Neural progenitor cell (in vitro differentiated cells): Measurements from ENCODE around the gene C1RL. TPM values are rescaled to one million over a fixed set of nuclear protein-coding genes. Genes with fewer than 3 reads are reported as not detected.

Source experiments
- DNase-seq: peaks from one replicate; pipeline ENCODE4 v3.0.0-alpha.2; 2016; ENCODE audit warnings: low spot score
- H2AFZ ChIP-seq: fragments of 200-600 bp; sonication (generic); replicated peaks from 2 replicates; pipeline ENCODE4 v1.6.1; 2016; ENCODE audit warnings: antibody characterized with exemption
- H3F3A ChIP-seq: fragments of 200-600 bp; sonication (generic); 2 replicates; pipeline ENCODE4 v1.6.1; 2016; ENCODE audit warnings: antibody characterized with exemption, low read depth
- H3K27ac ChIP-seq: fragments of 200-600 bp; sonication (generic); 2 replicates; pipeline ENCODE4 v1.5.1; 2016; ENCODE audit warnings: mild to moderate bottlenecking
- H3K27me3 ChIP-seq: fragments of 200-600 bp; sonication (generic); 2 replicates; pipeline ENCODE4 v1.6.1; 2016; ENCODE audit warnings: mild to moderate bottlenecking, moderate library complexity
- H3K36me3 ChIP-seq: fragments of 200-600 bp; sonication (generic); 2 replicates; pipeline ENCODE4 v1.5.1; 2016
- H3K4me1 ChIP-seq: fragments of 200-600 bp; sonication (generic); 2 replicates; pipeline ENCODE4 v1.6.1; 2016; ENCODE audit warnings: mixed run types
- H3K4me2 ChIP-seq: fragments of 200-600 bp; sonication (generic); 2 replicates; pipeline ENCODE4 v1.6.1; 2016
- H3K4me3 ChIP-seq: fragments of 200-600 bp; sonication (generic); 2 replicates; pipeline ENCODE4 v1.5.1; 2016
- H3K79me2 ChIP-seq: fragments of 200-600 bp; sonication (generic); 2 replicates; pipeline ENCODE4 v1.6.1; 2016; ENCODE audit warnings: low read depth
- H3K9ac ChIP-seq: fragments of 200-600 bp; sonication (generic); 2 replicates; pipeline ENCODE4 v1.6.1; 2016
- H3K9me3 ChIP-seq: fragments of 200-600 bp; sonication (generic); 2 replicates; pipeline ENCODE4 v1.5.1; 2016; ENCODE audit warnings: low read depth
- H4K20me1 ChIP-seq: fragments of 200-600 bp; sonication (generic); 2 replicates; pipeline ENCODE4 v1.6.1; 2016; ENCODE audit warnings: low read depth
- H3K27ac Mint-ChIP-seq: 3 replicates; pipeline ENCODE4 v1.8.0; 2021; ENCODE audit warnings: mixed read lengths
- H3K27me3 Mint-ChIP-seq: 2 replicates; pipeline ENCODE4 v1.8.0; 2022; ENCODE audit warnings: low read depth, mild to moderate bottlenecking, inconsistent platforms, moderate library complexity, mixed read lengths; ENCODE audit not compliant: insufficient read depth
- H3K36me3 Mint-ChIP-seq: 3 replicates; pipeline ENCODE4 v1.8.0; 2021; ENCODE audit warnings: mixed read lengths
- H3K4me1 Mint-ChIP-seq: 3 replicates; pipeline ENCODE4 v1.8.0; 2021; ENCODE audit warnings: mixed read lengths
- H3K4me3 Mint-ChIP-seq: 3 replicates; pipeline ENCODE4 v1.8.0; 2021; ENCODE audit warnings: mild to moderate bottlenecking, moderate library complexity, mixed read lengths
- H3K9me3 Mint-ChIP-seq: 3 replicates; pipeline ENCODE4 v1.8.0; 2020; ENCODE audit warnings: mixed read lengths
- EZH2 ChIP-seq: fragments of 200-600 bp; sonication (generic); IDR thresholded peaks from 2 replicates; pipeline ENCODE4 v1.6.1; 2017; ENCODE audit warnings: antibody characterized with exemption, mild to moderate bottlenecking, moderate library complexity
- EZH2phosphoT487 ChIP-seq: fragments of 200-600 bp; sonication (generic); IDR thresholded peaks from 2 replicates; pipeline ENCODE4 v1.6.1; 2017; ENCODE audit warnings: antibody characterized with exemption
- total RNA-seq: library from RNA; depleted of rRNA; stranded (reverse); fragments of >200 nt; gene quantifications from 2 replicates; pipeline ENCODE4 v1.2.3, GENCODE V29; 2015; ENCODE audit warnings: low replicate concordance
- TF ChIP-seq, protein P1 (sequence below): fragments of 200-600 bp; sonication (generic); IDR thresholded peaks from 2 replicates; pipeline ENCODE4 v1.5.1; 2017; ENCODE audit warnings: antibody characterized with exemption, mild to moderate bottlenecking

The C1RL gene
- total RNA-seq, 1 donor from 2014 or later = 32.2 TPM

GRCh38 chr12:7106082-7106481 is 2.9 kb downstream of the C1RL start:
- peaks cover 15% of the 10 kb centered on the region for H3K36me3 ChIP-seq
- no peak overlapping the region for H3K4me2 ChIP-seq
- H3K27me3 ChIP-seq = no peaks in the 10 kb centered on the region
- peaks cover 5% of the 10 kb centered on the region for H3F3A ChIP-seq
- no peak overlapping the region for H3K9ac ChIP-seq
- no peak for TF ChIP-seq EZH2
- TF ChIP-seq, protein P1, sequence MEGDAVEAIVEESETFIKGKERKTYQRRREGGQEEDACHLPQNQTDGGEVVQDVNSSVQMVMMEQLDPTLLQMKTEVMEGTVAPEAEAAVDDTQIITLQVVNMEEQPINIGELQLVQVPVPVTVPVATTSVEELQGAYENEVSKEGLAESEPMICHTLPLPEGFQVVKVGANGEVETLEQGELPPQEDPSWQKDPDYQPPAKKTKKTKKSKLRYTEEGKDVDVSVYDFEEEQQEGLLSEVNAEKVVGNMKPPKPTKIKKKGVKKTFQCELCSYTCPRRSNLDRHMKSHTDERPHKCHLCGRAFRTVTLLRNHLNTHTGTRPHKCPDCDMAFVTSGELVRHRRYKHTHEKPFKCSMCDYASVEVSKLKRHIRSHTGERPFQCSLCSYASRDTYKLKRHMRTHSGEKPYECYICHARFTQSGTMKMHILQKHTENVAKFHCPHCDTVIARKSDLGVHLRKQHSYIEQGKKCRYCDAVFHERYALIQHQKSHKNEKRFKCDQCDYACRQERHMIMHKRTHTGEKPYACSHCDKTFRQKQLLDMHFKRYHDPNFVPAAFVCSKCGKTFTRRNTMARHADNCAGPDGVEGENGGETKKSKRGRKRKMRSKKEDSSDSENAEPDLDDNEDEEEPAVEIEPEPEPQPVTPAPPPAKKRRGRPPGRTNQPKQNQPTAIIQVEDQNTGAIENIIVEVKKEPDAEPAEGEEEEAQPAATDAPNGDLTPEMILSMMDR = no peak
- no peak for TF ChIP-seq EZH2phosphoT487
- peaks cover 18% of the 10 kb centered on the region for H3K4me1 Mint-ChIP-seq
- H3K27me3 Mint-ChIP-seq = peaks cover 3% of the 10 kb centered on the region
- no peak overlapping the region for H3K27ac Mint-ChIP-seq
- H3K9me3 ChIP-seq = peaks cover 4% of the 10 kb centered on the region
- no peak overlapping the region for H3K4me3 ChIP-seq
- peaks cover 8% of the 10 kb centered on the region for H3K36me3 Mint-ChIP-seq
- no peak overlapping the region for H2AFZ ChIP-seq
- no peaks in the 10 kb centered on the region for H4K20me1 ChIP-seq
- peaks cover 9% of the 10 kb centered on the region for H3K79me2 ChIP-seq
- DNase-seq = no peak
- no peak overlapping the region for H3K4me3 Mint-ChIP-seq
- no peak overlapping the region for H3K27ac ChIP-seq
- H3K9me3 Mint-ChIP-seq = peaks cover 12% of the 10 kb centered on the region
- H3K4me1 ChIP-seq = no peaks in the 10 kb centered on the region

GRCh38 chr12:7103837-7104584 is 5.0 kb downstream of the C1RL start:
- peaks cover 5% of the 10 kb centered on the region for H3F3A ChIP-seq
- H3K4me2 ChIP-seq = no peak overlapping the region
- H3K79me2 ChIP-seq = peaks cover 9% of the 10 kb centered on the region
- H3K27me3 Mint-ChIP-seq = peaks cover 3% of the 10 kb centered on the region
- no peaks in the 10 kb centered on the region for H4K20me1 ChIP-seq
- H3K4me3 Mint-ChIP-seq = no peak overlapping the region
- no peaks in the 10 kb centered on the region for H3K27me3 ChIP-seq
- H3K36me3 ChIP-seq = peaks cover 15% of the 10 kb centered on the region
- H2AFZ ChIP-seq = no peak overlapping the region
- peaks cover 12% of the 10 kb centered on the region for H3K9me3 Mint-ChIP-seq
- H3K4me3 ChIP-seq = no peak overlapping the region
- H3K27ac Mint-ChIP-seq = no peak overlapping the region
- H3K9me3 ChIP-seq = peaks cover 4% of the 10 kb centered on the region
- no peak for DNase-seq
- H3K4me1 ChIP-seq = no peaks in the 10 kb centered on the region
- H3K4me1 Mint-ChIP-seq = peaks cover 12% of the 10 kb centered on the region
- no peak overlapping the region for H3K27ac ChIP-seq
- H3K9ac ChIP-seq = no peak overlapping the region
- H3K36me3 Mint-ChIP-seq = peaks cover 8% of the 10 kb centered on the region
- TF ChIP-seq EZH2 (no peak), EZH2phosphoT487 (no peak)
- TF ChIP-seq, protein P1 = no peak

DNA sequence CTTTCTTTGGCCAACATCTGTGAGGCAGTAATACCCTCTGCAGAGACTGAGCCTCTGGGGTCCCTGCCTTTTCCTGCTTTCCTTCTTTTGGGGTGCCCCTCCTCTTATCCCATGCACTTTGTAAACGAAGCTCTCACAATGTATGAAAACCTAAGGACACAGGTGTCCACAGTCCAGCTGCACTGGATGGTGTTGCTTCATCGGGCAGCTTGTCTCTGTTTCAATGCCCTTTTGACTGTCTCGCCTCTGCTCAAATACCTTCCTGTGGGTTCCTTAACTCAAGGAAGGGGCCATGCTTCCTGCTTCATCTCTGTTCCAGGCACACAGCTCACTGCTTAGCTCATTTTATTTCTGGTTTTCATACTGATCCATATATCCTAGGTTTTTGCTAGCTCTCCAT is 6.4 kb downstream of the C1RL start:
- no peaks in the 10 kb centered on the region for H4K20me1 ChIP-seq
- peaks cover 4% of the 10 kb centered on the region for H3K9me3 ChIP-seq
- no peaks in the 10 kb centered on the region for H3K27me3 ChIP-seq
- H2AFZ ChIP-seq = no peak overlapping the region
- no peak overlapping the region for H3K4me3 ChIP-seq
- H3K9ac ChIP-seq = no peak overlapping the region
- no peak for DNase-seq
- Mint-ChIP-seq H3K36me3 (peaks cover 8% of the 10 kb centered on the region), H3K4me1 (peaks cover 2% of the 10 kb centered on the region), H3K27ac (no peak overlapping the region), H3K27me3 (no peaks in the 10 kb centered on the region), H3K4me3 (no peak overlapping the region), H3K9me3 (peaks cover 12% of the 10 kb centered on the region)
- H3K4me2 ChIP-seq = no peak overlapping the region
- H3K79me2 ChIP-seq = peaks cover 7% of the 10 kb centered on the region
- peaks cover 2% of the 10 kb centered on the region for H3F3A ChIP-seq
- no peak overlapping the region for H3K27ac ChIP-seq
- no peaks in the 10 kb centered on the region for H3K4me1 ChIP-seq
- TF ChIP-seq EZH2 = no peak
- peaks cover 18% of the 10 kb centered on the region for H3K36me3 ChIP-seq

DNA sequence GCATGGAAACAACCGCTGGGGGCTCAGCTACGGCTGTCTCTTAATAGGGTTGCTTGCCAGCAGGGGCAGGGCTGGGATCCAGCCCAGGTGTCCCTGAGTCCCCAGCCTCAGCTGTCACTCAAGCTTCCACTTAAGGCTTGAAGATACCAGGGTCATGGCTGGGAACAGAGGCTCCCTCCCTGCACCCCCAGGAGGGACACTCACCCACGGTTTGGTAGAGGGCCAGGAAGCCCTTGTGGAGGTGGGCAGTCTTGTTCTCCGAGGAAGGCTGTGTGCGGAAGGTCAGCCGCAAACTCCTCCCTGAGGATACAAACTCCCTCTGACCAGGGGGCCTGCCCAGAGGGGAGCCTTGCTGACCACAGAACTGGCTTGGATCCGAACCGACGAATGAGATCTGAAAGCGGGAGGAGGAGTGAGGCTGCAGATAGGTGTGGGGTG is 7.3 kb downstream of the C1RL start:
- Mint-ChIP-seq H3K27me3 (no peaks in the 10 kb centered on the region), H3K36me3 (peaks cover 6% of the 10 kb centered on the region), H3K9me3 (peaks cover 10% of the 10 kb centered on the region), H3K4me1 (peaks cover 2% of the 10 kb centered on the region), H3K4me3 (no peak overlapping the region), H3K27ac (no peak overlapping the region)
- Histone ChIP-seq H2AFZ (no peak overlapping the region), H3K4me2 (no peak overlapping the region), H3K36me3 (peaks cover 14% of the 10 kb centered on the region), H4K20me1 (no peaks in the 10 kb centered on the region), H3K9ac (no peak overlapping the region), H3K27me3 (no peaks in the 10 kb centered on the region), H3F3A (no peaks in the 10 kb centered on the region), H3K4me1 (no peaks in the 10 kb centered on the region), H3K4me3 (no peak overlapping the region), H3K27ac (no peak overlapping the region), H3K9me3 (no peaks in the 10 kb centered on the region), H3K79me2 (no peaks in the 10 kb centered on the region)
- DNase-seq = no peak
- no peak for TF ChIP-seq EZH2
- TF ChIP-seq, protein P1 = no peak
- TF ChIP-seq EZH2phosphoT487 = no peak
